ENCODE data around the gene RAB10.

GRCh38 chr2:26009567-26009963 lies 24.3 kb upstream of the RAB10 start:
- TF ChIP-seq, protein P1, sequence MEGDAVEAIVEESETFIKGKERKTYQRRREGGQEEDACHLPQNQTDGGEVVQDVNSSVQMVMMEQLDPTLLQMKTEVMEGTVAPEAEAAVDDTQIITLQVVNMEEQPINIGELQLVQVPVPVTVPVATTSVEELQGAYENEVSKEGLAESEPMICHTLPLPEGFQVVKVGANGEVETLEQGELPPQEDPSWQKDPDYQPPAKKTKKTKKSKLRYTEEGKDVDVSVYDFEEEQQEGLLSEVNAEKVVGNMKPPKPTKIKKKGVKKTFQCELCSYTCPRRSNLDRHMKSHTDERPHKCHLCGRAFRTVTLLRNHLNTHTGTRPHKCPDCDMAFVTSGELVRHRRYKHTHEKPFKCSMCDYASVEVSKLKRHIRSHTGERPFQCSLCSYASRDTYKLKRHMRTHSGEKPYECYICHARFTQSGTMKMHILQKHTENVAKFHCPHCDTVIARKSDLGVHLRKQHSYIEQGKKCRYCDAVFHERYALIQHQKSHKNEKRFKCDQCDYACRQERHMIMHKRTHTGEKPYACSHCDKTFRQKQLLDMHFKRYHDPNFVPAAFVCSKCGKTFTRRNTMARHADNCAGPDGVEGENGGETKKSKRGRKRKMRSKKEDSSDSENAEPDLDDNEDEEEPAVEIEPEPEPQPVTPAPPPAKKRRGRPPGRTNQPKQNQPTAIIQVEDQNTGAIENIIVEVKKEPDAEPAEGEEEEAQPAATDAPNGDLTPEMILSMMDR (IDR thresholded peaks at IDR 0.05): no peak
- TF ChIP-seq POLR2A (IDR thresholded peaks at IDR 0.05): no peak

All from thyroid gland (tissue), 4 donors.